HepG2 (cell line): ENCODE measurements around the gene DUSP22. TPM values are rescaled to one million over a fixed set of nuclear protein-coding genes. Genes with fewer than 3 reads are reported as not detected.

Experiments used
- FOXM1 ChIP-seq: sonication (generic); formaldehyde crosslinking; IDR thresholded peaks from 2 replicates; pipeline ENCODE4 v1.5.0; 2020; ENCODE audit warnings: missing genetic modification reagents
- IKZF1 ChIP-seq: fragments of 450-650 bp; IDR thresholded peaks from 2 replicates; pipeline ENCODE4 v1.7.1; 2016
- KLF13 ChIP-seq: sonication (generic); formaldehyde crosslinking; IDR thresholded peaks from 2 replicates; pipeline ENCODE4 v1.4.0; 2020; ENCODE audit warnings: mild to moderate bottlenecking, missing genetic modification reagents
- NFYB ChIP-seq: sonication (generic); formaldehyde crosslinking; IDR thresholded peaks from 2 replicates; pipeline ENCODE4 v1.4.0; 2020; ENCODE audit warnings: missing genetic modification reagents
- ZNF205 ChIP-seq: IDR thresholded peaks from 2 replicates; pipeline ENCODE4 v1.6.1; 2018; ENCODE audit warnings: missing biosample characterization, missing genetic modification reagents
- ZNF615 ChIP-seq: sonication (generic); formaldehyde crosslinking; IDR thresholded peaks from 2 replicates; pipeline ENCODE4 v1.5.0; 2020; ENCODE audit warnings: mild to moderate bottlenecking, missing genetic modification reagents, borderline replicate concordance
- polyA plus RNA-seq, 8 experiments: library from polyadenylated mRNA; depleted of rRNA in 3 of 8; stranded (reverse) in 7 of 8; unstranded in 1 of 8; fragments of >200 nt; fragmentation: Illumina TruSeq in 4 of 8; extraction: Trizol in 4 of 8; gene quantifications; 2 replicates each; pipeline versions ENCODE4 v1.2.1 to v1.2.3, GENCODE V29; 2011 to 2016; ENCODE audit warnings: low read depth in 4 of 8, missing spikeins in 1 of 8, mixed read lengths in 1 of 8; ENCODE audit not compliant: insufficient read depth in 1 of 8
- total RNA-seq, 5 experiments: library from RNA; depleted of rRNA; stranded (reverse); fragments of >200 nt; fragmentation: Illumina TruSeq; extraction: Trizol; gene quantifications; 2 replicates each; pipeline ENCODE4 v1.2.3, GENCODE V29; 2016; ENCODE audit warnings: low read depth in 1 of 5
- TF ChIP-seq, protein P1 (sequence below): sonication (generic); formaldehyde crosslinking; IDR thresholded peaks from 2 replicates; pipeline ENCODE4 v1.4.0; 2020; ENCODE audit warnings: missing genetic modification reagents, borderline replicate concordance
- TF ChIP-seq, protein P2 (sequence below): sonication (generic); formaldehyde crosslinking; IDR thresholded peaks from 2 replicates; pipeline ENCODE4 v1.4.0; 2020; ENCODE audit warnings: missing genetic modification reagents

Gene DUSP22
- total and polyA plus RNA-seq, 2 of the 13 experiments (the other 11 are each of a cell fraction or from before 2014, with no cell fraction given): 20.2 to 32.8 TPM

DNA sequence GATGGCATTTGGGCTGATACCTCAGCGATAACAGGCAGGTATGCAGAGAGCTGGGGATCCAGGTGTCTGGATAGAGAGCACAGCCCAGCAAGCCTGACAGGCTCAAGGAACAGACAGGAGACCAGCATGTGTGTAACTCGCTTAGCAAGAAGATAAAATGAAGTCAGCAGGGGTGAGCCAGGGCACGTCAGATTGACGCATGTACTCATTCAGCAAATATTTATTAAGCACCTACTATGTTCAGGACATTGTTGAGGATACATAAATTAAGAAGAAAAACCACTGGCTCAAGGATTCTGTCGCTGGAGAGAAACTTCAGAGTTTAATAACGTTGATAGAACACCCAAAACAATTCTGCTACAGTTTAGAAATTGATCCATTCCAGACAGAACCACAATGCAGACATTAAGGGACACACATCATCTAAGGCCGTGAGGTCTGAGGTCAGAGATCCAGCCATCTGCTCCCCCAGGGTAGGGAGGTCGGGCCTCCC, 1.0 kb upstream of the DUSP22 start (continued):
- TF ChIP-seq, protein P1, sequence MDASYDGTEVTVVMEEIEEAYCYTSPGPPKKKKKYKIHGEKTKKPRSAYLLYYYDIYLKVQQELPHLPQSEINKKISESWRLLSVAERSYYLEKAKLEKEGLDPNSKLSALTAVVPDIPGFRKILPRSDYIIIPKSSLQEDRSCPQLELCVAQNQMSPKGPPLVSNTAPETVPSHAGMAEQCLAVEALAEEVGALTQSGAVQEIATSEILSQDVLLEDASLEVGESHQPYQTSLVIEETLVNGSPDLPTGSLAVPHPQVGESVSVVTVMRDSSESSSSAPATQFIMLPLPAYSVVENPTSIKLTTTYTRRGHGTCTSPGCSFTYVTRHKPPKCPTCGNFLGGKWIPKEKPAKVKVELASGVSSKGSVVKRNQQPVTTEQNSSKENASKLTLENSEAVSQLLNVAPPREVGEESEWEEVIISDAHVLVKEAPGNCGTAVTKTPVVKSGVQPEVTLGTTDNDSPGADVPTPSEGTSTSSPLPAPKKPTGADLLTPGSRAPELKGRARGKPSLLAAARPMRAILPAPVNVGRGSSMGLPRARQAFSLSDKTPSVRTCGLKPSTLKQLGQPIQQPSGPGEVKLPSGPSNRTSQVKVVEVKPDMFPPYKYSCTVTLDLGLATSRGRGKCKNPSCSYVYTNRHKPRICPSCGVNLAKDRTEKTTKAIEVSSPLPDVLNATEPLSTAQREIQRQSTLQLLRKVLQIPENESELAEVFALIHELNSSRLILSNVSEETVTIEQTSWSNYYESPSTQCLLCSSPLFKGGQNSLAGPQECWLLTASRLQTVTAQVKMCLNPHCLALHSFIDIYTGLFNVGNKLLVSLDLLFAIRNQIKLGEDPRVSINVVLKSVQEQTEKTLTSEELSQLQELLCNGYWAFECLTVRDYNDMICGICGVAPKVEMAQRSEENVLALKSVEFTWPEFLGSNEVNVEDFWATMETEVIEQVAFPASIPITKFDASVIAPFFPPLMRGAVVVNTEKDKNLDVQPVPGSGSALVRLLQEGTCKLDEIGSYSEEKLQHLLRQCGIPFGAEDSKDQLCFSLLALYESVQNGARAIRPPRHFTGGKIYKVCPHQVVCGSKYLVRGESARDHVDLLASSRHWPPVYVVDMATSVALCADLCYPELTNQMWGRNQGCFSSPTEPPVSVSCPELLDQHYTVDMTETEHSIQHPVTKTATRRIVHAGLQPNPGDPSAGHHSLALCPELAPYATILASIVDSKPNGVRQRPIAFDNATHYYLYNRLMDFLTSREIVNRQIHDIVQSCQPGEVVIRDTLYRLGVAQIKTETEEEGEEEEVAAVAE (CRISPR knock-in tag): peak; percentile 23; the same call in 1 of the 2 replicates
- TF ChIP-seq, protein P2, sequence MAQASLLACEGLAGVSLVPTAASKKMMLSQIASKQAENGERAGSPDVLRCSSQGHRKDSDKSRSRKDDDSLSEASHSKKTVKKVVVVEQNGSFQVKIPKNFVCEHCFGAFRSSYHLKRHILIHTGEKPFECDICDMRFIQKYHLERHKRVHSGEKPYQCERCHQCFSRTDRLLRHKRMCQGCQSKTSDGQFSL (CRISPR knock-in tag): no peak
- TF ChIP-seq ZNF615 (CRISPR knock-in tag): no peak
- TF ChIP-seq IKZF1: no peak
- no peak for TF ChIP-seq KLF13
- TF ChIP-seq FOXM1 (CRISPR knock-in tag): no peak
- peak; percentile 19; the same call in 1 of the 2 replicates for TF ChIP-seq ZNF205 (CRISPR knock-in tag)
- no peak for TF ChIP-seq NFYB
